ENCODE results near the gene COQ7. TPM values are rescaled to one million over a fixed set of nuclear protein-coding genes. Genes with fewer than 3 reads are reported as not detected.

Gene COQ7
- total RNA-seq, 2 donors from 2014 or later: 15.7 to 20.4 TPM

DNA sequence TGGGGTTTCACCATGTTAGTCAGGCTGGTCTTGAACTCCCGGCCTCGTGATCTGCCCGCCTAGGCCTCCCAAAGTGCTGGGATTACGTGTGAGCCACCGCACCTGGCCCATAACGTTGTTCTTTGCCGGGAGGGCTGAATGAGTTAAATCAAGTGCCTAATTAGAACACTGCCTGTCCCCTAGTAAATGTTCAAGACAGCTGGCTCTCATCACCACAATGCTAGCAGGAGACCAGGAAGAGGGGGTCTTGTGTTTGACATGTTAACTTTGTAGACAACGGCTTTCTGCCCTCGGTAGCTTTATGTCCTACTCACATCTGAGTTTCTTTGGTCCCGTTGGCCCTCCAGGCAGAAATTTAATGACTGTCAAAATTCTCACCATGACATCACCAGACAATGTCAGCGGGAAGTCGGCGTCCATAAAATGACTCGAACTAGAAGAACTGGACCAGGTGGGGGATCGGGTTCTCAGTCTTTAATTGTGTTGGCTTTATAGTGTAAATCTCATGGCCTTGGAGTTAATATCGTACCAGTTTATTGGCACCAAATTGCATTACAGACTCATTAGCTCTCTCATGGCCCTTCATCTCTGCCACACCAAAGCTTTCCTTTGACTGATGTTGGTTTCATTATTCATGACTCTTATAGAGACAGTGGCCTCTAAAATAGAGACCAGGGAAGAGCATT lies 34.9 kb downstream of the COQ7 start:
- ATAC-seq (no peak), DNase-seq (ENCODE audit: low spot score in 2 of 2) (no peak)
- H3K27ac Mint-ChIP-seq: no peak overlapping the region
- peaks cover 0 to 11% of the 10 kb centered on the region in 2 donors for H3K9me3 Mint-ChIP-seq
- H3K36me3 Mint-ChIP-seq: peaks cover 7 to 9% of the 10 kb centered on the region in 2 donors

- no peaks in the 10 kb centered on the region for H3K9me3 Mint-ChIP-seq
- no peaks in the 10 kb centered on the region for H3K36me3 Mint-ChIP-seq
- ATAC-seq (no peak), DNase-seq (ENCODE audit: low spot score in 2 of 2) (no peak)
- H3K27ac Mint-ChIP-seq: no peak overlapping the region
Measured at GRCh38 chr16:19104607-19105006, 37.2 kb downstream of the COQ7 start.

DNA sequence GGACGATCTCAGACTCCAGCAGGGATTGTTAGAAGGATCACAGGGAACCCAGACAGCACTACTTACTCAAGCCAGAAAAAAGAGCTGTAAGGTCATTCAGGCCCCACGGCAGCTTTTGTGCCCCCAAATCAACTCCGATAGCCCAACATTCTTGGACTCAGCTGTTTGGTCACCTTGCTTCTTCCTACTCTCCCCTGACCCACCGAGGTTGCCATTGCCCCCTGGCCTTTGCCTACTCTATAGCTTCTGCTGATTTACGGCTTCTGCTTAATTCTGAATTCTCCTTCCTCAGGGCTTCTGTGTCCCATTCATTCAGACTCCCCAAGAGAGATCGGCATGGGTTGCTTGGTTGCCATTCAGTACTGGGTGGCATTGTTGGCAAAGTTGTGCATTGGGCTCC lies 37.7 kb downstream of the COQ7 start:
- Mint-ChIP-seq H3K27ac (no peak overlapping the region), H3K36me3 (no peaks in the 10 kb centered on the region), H3K9me3 (no peaks in the 10 kb centered on the region)
- no peak for DNase-seq (ENCODE audit: low spot score in 2 of 2)
- ATAC-seq: no peak

GRCh38 chr16:19105891-19106624 lies 38.6 kb downstream of the COQ7 start:
- ATAC-seq (no peak), DNase-seq (ENCODE audit: low spot score in 2 of 2) (no peak)
- H3K27ac Mint-ChIP-seq: no peak overlapping the region
- H3K36me3 Mint-ChIP-seq: no peaks in the 10 kb centered on the region
- no peaks in the 10 kb centered on the region for H3K9me3 Mint-ChIP-seq

- ATAC-seq (no peak), DNase-seq (ENCODE audit: low spot score in 2 of 2) (no peak)
- Mint-ChIP-seq H3K9me3 (no peaks in the 10 kb centered on the region), H3K36me3 (no peaks in the 10 kb centered on the region), H3K27ac (no peak overlapping the region)
Measured at GRCh38 chr16:19106625-19107020, 39.2 kb downstream of the COQ7 start.

GRCh38 chr16:19108409-19109287 lies 41.2 kb downstream of the COQ7 start:
- DNase-seq (ENCODE audit: low spot score in 2 of 2): no peak
- Mint-ChIP-seq H3K27ac (peak overlapping the region in 1 of 2 donors; percentile 51), H3K9me3 (no peaks in the 10 kb centered on the region), H3K36me3 (peaks cover 0 to 4% of the 10 kb centered on the region in 2 donors)
- no peak for ATAC-seq

DNA sequence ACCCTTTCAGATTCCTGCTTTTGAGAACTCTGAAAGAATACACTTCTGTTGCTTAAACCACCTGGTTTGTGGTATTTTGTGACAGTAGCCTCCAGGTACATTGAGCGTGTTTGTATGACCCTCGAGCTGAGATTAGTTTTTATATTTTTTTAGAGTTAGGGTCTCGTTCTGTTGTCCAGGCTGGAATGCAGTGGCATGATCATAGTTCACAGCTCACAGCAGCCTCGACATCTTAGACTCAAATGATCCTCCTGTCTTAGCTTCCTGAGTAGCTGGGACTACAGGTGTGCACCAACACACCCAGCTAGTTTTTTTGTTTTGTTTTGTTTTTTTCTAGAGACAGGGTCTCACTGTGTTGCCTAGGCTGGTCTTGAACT lies 41.9 kb downstream of the COQ7 start:
- Mint-ChIP-seq H3K27ac (no peak overlapping the region), H3K9me3 (no peaks in the 10 kb centered on the region), H3K36me3 (peaks cover 0 to 4% of the 10 kb centered on the region in 2 donors)
- DNase-seq (ENCODE audit: low spot score in 2 of 2) (no peak), ATAC-seq (no peak)

DNA sequence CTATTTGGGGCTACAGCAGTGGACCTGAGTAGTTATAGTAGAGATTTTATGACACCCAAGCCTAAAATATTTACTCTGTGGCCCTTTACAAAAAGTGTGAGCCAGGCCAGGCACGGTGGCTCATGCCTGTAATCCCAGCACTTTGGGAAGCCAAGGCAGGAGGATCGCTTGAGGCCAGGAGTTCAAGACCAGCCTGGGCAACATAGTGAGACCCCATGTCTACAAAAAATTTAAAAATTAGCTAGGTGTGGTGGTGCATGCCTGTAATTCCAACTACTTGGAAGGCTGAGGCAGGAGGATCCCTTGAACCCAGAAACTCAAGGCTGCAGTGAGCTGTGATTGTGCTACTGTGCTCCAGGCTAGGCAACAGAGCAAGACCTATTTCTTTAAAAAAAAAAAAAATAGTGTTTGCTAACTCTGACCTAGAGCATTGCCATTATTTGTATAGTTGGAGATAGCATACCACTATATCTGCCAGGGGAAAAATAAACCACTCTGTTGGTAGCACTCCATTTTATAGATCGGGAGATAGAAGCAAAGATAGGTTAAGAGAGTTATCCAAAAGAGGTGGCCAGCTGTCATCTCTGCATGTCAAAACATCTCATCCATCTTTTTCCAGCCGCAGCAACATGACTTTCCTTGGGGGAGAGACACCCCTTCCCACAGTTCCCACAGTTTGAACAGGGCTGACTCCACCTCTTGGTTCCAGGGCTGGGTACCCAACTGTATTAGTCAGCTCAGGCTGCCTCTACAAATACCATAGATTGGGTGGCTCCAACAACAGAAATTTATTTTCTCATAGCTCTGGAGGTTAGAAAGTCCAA lies 43.3 kb downstream of the COQ7 start:
- DNase-seq (ENCODE audit: low spot score in 2 of 2) (no peak), ATAC-seq (no peak)
- H3K9me3 Mint-ChIP-seq: no peaks in the 10 kb centered on the region
- H3K36me3 Mint-ChIP-seq: peaks cover 0 to 9% of the 10 kb centered on the region in 2 donors
- no peak overlapping the region for H3K27ac Mint-ChIP-seq

GRCh38 chr16:19112099-19112407 lies 44.6 kb downstream of the COQ7 start:
- Mint-ChIP-seq H3K36me3 (peaks cover 0 to 9% of the 10 kb centered on the region in 2 donors), H3K9me3 (no peaks in the 10 kb centered on the region), H3K27ac (no peak overlapping the region)
- ATAC-seq (no peak), DNase-seq (ENCODE audit: low spot score in 2 of 2) (no peak)

- DNase-seq (ENCODE audit: low spot score in 2 of 2) (no peak), ATAC-seq (peak; percentile 19 to 37)
- Mint-ChIP-seq H3K9me3 (no peaks in the 10 kb centered on the region), H3K27ac (no peak within 1 kb of the TSS), H3K36me3 (peaks cover 0 to 9% of the 10 kb centered on the region in 2 donors)
Measured at GRCh38 chr16:19113577-19114358, 46.4 kb downstream of the COQ7 start, which contains the start of gene ITPRIPL2. TSS of gene ITPRIPL2 (plus strand) at chr16:19113964. CDS start at chr16:19114462, 498 bp downstream.

GRCh38 chr16:19114359-19115147 lies 47.1 kb downstream of the COQ7 start:
- ATAC-seq: peak; percentile 19 to 29
- H3K36me3 Mint-ChIP-seq: peaks cover 0 to 9% of the 10 kb centered on the region in 2 donors
- H3K27ac Mint-ChIP-seq: no peak overlapping the region
- DNase-seq (ENCODE audit: low spot score in 2 of 2): no peak
- H3K9me3 Mint-ChIP-seq: no peaks in the 10 kb centered on the region

DNA sequence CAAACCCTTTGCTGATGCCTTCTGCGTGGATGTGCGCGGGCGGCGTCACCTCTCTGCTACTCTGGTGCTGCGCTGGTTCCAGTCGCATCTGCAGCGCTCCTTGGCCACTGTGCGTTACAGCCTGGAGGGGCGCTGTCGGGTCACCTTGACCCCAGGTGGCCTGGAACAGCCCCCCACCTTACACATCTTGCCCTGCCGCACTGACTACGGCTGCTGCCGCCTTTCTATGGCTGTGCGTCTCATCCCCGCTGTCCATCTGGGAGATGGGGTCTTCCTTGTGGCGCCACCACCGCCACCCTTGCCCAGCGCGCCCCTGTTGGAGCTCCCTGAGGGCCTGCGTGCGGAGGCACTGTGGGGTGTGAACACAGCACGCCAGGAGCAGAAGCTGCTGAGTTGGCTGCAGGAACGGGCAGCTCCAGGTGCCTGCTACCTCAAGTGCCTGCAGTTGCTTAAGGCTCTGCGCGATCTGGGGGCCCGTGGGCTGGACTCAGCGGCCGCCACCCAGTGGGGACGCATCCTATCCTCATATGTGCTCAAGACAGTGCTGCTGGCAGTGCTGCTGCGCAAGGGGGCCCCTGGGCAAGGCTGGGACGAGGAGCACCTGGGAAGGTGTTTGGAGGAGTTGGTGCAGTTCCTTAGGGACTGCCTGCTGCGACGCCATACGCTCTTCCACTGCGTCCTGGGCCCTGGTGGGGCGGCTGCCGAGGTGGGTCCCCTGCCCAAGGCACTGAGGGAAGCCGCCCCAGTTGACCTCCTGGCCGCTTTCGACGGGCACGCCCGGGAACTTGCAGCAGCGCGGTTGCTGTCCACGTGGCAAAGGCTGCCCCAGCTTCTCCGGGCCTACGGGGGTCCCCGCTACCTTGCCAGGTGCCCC lies 48.0 kb downstream of the COQ7 start:
- Mint-ChIP-seq H3K27ac (no peak overlapping the region), H3K9me3 (no peaks in the 10 kb centered on the region), H3K36me3 (peaks cover 0 to 9% of the 10 kb centered on the region in 2 donors)

GRCh38 chr16:19116711-19117449 lies 49.5 kb downstream of the COQ7 start:
- no peaks in the 10 kb centered on the region for H3K9me3 Mint-ChIP-seq
- DNase-seq (ENCODE audit: low spot score in 2 of 2): no peak
- H3K36me3 Mint-ChIP-seq: peaks cover 0 to 9% of the 10 kb centered on the region in 2 donors
- peak overlapping the region in 1 of 2 donors; percentile 81 for H3K27ac Mint-ChIP-seq
- no peak for ATAC-seq

More for the DNA sequence above, 48.0 kb downstream of the COQ7 start:
- no peak for ATAC-seq
- no peak for DNase-seq (ENCODE audit: low spot score in 2 of 2)

Data from activated naive CD4-positive, alpha-beta T cell treated with anti-CD3 and anti-CD28 coated beads, Interleukin-2, amount 50 U/mL, for 72 hours (primary cell).